ENCODE measurements around the gene KRTAP13-4.

Gene KRTAP13-4

GRCh38 chr21:30448514-30448913, 18.5 kb downstream of the KRTAP13-4 start:
- TF ChIP-seq, protein P1, sequence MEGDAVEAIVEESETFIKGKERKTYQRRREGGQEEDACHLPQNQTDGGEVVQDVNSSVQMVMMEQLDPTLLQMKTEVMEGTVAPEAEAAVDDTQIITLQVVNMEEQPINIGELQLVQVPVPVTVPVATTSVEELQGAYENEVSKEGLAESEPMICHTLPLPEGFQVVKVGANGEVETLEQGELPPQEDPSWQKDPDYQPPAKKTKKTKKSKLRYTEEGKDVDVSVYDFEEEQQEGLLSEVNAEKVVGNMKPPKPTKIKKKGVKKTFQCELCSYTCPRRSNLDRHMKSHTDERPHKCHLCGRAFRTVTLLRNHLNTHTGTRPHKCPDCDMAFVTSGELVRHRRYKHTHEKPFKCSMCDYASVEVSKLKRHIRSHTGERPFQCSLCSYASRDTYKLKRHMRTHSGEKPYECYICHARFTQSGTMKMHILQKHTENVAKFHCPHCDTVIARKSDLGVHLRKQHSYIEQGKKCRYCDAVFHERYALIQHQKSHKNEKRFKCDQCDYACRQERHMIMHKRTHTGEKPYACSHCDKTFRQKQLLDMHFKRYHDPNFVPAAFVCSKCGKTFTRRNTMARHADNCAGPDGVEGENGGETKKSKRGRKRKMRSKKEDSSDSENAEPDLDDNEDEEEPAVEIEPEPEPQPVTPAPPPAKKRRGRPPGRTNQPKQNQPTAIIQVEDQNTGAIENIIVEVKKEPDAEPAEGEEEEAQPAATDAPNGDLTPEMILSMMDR (conservative IDR thresholded peaks at IDR 0.05): no peak

DNA sequence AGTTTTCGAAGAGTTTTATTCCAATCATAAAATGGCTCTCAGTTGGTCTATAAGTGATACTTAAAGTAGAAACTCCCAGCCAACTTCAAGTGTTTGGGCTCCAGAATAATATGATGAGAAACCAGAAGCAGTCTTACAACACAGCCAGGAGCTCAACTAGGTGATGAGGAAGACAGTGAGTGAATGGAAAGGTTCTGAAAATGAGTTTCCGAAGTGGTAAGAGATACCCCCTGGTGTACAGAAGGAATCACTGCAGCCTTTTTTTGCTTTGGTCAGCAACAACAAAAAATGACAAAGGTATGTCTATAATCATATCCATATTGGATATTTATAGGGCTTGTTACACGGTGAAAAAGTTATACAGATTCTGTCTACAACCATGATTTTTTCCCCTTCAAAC, 33.7 kb downstream of the KRTAP13-4 start:
- no peak overlapping the region for H3K27ac ChIP-seq
- TF ChIP-seq, protein P1 (conservative IDR thresholded peaks at IDR 0.05): peak; percentile 84

More at GRCh38 chr21:30448514-30448913, 18.5 kb downstream of the KRTAP13-4 start:
- no peak overlapping the region for H3K27ac ChIP-seq

DNA sequence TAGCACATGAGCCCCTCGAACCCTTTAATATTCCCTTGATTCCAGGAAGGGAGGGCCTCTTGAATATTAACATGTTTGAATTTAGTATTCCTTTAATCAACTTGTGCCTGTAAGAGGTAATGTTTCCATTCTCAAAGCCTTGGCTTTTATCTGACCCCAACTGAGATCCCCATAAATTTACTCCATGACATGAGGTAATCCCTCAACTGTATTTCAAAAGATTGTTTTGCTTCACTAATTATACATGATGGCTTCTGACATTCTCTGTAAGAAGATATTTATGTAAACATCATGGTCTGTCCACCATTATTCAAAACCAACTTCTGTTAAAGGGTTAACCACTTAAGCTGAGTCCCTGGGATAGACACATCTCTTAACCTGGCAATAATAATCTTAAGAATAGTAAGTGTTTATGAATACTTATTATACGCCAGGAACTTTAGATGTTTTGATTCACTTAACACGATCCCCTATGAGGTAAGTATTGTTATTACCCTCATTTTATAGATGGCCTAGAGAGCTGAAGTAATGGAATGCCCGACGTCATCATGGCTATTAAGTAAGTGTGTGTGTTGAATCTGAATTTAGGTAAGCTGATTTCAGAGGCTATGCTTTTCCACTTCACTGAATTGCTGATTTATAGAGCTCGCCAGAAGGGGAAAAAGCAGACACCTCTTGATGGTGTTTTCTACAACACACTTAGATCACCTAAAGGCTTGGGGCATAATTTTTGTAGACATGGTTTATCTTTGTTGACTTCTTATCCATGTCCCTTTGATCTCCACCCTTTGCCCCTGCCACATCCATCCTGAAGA, 39.1 kb downstream of the KRTAP13-4 start:
- TF ChIP-seq, protein P1 (conservative IDR thresholded peaks at IDR 0.05): no peak
- H3K27ac ChIP-seq: no peak overlapping the region

GRCh38 chr21:30478004-30478403, 48.0 kb downstream of the KRTAP13-4 start:
- H3K27ac ChIP-seq: no peak overlapping the region; the same call in 1 of the 2 replicates
- TF ChIP-seq, protein P1 (conservative IDR thresholded peaks at IDR 0.05): no peak

- TF ChIP-seq, protein P1 (conservative IDR thresholded peaks at IDR 0.05): no peak
- H3K27ac ChIP-seq: no peak overlapping the region
Observed at GRCh38 chr21:30479259-30479658, 49.2 kb downstream of the KRTAP13-4 start.

DNA sequence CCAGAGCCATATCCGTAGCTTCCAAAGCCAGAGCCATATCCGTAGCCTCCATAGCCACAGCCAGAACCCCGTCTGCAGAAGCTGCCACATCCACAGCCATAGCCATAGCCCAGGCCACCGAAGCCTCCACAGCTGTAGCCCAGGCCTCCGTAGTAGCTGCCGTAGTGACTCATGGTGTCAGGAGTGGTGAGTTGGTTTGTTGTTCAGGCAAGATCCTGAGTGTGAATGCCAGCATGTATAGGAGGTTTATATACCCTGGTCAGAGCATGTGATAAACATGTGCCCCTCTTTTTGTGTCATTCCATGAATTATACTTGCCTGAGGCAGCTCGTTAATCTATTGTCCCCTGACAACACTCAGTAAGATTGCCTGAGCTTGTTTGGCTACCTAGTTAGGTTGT, 50.1 kb downstream of the KRTAP13-4 start, which contains the start of gene KRTAP19-1:
Gene KRTAP19-1, minus strand, starts transcription at position 223 of the 400 bp plus-strand sequence. Its CDS starts 50 bp downstream, at position 173.
- H3K27ac ChIP-seq: no peak within 1 kb of the TSS
- TF ChIP-seq, protein P1 (conservative IDR thresholded peaks at IDR 0.05): no peak

Data from VCaP (cell line).